TTC549 (cell line): ENCODE results near the gene FBXO31.
"Not testable (repeated sequence)": the region's sequence is repeated elsewhere in the genome, so short reads cannot be mapped to it uniquely, and the experiment has no call there.

ENCODE experiments used
- FAIRE-seq: peaks from 2 replicates; lab custom pipeline; 2012; peaks lifted over from hg19 to GRCh38; lab: Jason Lieb, UNC

The FBXO31 gene

GRCh38 chr16:87411375-87412271 lies 28.0 kb upstream of the FBXO31 start:
- no peak for FAIRE-seq

DNA sequence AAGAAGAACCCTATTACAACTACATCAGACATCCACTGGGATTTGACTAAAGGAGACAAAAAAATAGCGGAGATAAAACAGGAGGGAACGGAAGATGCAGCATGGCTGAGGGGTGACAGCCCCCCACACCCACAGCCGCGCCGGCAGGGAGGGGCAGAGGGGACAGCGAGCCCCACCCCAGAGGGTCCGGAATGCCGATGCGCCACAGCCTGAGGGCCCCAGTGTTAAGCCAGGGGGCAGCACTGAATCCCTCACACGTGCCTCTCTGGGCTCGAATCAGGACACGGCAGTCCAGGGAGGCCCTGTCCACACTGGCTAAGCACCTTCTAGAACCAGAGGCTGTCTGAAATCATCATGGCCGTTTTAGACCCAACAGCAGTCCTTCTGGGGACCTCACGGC lies 27.4 kb upstream of the FBXO31 start:
- no peak for FAIRE-seq

GRCh38 chr16:87410530-87410929 lies 27.0 kb upstream of the FBXO31 start:
- no peak for FAIRE-seq

DNA sequence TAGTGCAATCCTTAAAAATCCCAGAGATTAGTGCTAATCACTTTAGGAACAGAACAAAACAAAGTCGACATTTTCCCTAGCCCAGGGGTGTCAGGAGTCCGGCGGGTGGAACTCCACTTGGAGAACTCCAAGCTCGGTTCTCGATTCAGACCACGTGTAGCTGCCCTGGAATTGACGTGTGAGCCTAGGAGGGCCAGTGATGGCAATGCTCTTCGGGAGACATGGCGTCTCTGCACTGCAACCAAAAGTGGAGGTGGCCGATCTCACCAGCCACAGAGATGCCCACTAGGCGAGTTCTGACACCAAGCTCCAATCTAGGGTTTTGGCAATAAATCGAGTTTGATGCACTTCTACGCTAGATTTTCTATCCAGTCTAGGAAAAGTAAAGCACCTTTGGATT lies 26.2 kb upstream of the FBXO31 start:
- FAIRE-seq: no peak

DNA sequence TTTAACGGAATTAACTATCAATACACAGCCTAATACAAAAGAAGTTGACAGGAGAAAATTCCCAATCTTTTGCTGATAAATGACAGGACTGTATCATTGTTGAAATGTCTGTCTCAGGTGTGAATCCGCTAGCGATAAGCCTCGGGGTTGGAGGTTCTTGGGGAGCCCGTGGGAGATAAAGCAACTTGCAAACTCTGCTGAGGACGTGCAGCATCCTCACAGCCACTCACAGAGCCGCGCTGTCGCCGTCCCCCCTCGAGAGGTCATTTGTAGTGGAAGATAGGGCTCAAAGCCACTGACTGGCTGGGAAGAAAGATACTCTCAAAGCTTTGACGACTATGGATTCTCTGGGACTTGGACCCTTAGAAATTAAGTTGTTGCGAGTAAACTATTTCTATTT lies 25.6 kb upstream of the FBXO31 start:
- no peak for FAIRE-seq

GRCh38 chr16:87407511-87408112 lies 24.0 kb upstream of the FBXO31 start:
- FAIRE-seq: no peak

GRCh38 chr16:87406495-87407088 lies 23.0 kb upstream of the FBXO31 start:
- no peak for FAIRE-seq

- FAIRE-seq: no peak
Measured at GRCh38 chr16:87404764-87405625, 21.4 kb upstream of the FBXO31 start.

GRCh38 chr16:87395181-87395842 lies 11.7 kb upstream of the FBXO31 start:
- FAIRE-seq: no peak

DNA sequence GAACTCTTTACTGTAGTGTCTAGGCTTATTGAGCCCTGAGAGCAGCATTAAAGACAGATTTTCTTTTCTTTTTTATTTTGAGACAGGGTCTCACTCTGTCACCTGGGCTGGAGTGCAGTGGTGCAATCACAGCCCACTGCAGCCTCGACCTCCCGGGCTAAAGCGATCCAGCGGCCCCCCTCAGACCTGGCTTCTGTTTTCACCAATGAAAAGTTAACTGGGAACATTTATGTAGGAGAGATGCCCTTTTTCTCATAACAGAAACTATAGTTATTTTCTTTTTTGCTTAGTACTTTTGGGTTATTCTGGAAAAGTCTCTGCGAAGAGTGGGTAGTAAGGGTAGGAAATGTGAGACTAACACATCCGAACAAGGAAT lies 10.1 kb upstream of the FBXO31 start:
- FAIRE-seq: no peak

- no peak for FAIRE-seq
Measured at GRCh38 chr16:87392821-87393679, 9.5 kb upstream of the FBXO31 start.

DNA sequence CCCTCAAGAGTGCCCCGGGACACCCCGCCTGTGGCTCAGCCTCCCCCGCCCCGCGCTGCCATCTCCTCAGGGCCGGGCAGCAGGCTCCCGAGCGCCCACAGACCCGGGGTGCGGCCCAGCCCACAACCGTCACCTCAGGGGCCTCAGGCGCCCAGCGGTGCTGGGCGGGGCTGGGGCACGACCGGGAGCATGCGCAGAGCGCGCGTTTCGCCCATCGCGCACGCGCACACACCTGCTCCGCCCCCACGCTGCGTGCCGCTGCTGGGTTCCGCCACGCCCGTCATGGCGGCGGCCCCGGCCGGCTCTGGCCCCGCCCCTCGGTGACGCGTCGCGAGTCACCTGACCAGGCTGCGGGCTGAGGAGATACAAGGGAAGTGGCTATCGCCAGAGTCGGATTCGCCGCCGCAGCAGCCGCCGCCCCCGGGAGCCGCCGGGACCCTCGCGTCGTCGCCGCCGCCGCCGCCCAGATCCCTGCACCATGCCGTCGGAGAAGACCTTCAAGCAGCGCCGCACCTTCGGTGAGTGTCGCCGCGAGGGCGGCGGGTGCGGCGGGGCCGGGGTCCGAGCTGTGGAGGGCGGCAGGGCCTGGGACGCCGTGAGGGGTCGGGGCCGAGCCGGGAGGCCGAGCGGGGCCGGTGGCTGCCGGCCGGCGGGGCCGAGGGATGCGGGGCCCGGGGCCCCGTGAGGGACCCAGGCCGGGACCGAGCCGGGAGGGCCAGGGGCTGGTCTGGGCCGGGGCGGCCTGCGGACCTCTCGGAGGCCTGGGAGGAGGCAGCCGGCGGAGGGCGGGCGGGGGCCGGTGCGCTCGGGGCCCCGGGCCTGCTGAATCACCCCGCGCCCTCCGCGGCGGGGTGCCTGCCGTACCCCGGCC lies 8.6 kb upstream of the FBXO31 start, which contains the start of gene MAP1LC3B:
Gene MAP1LC3B, plus strand, starts transcription at position 387 of the 871 bp plus-strand sequence. Its CDS starts 92 bp downstream, at position 479.
- no peak for FAIRE-seq

DNA sequence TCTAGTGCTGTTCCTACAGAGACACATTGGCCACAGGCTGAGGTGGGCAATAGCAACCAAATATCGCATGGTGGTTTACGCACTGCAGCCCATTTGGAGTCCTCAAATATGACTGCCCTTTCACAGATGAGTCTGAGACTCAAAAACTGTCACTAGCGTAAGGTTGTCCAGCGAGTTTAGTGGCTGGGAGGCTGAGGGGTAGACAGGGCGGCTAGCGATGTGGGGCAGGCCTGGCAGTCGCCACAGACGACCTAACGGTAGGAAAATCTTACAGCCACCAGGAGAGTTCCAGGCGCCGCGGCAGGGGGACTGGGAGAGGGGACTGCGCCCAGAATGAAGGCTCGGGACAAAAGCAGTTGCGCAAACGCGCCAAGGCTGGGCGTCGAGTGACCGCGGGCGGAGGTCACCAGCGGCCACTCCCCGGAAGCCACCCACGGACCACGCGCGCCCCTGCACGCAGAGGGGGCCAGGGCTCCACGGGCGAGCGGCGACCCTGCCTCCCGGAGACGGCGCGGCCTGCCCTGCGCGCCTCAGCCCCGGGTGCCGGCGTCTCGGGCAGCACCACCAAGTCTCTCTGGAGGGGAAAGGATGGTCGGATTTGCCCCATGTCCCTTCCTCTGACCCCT lies 7.9 kb upstream of the FBXO31 start:
- FAIRE-seq: no peak

- no peak for FAIRE-seq
Measured at GRCh38 chr16:87390641-87391323, 7.2 kb upstream of the FBXO31 start.

DNA sequence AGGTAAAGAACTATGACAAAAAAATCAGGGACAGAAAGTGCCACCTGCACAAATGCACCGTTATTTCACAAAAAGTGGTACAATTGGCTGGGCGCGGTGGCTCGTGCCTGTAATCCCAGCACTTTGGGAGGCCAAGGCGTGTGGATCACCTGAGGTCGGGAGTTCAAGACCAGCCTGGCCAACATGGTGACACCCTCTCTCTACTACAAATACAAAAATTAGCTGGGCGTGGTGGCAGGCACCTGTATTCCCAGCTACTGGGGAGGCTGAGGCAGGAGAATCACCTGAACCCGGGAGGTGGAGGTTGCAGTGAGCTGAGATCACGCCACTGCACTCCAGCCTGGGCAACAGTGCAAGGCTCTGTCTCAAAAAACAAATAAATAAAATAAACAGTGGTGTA lies 6.3 kb upstream of the FBXO31 start:
- not testable (repeated sequence) for FAIRE-seq

DNA sequence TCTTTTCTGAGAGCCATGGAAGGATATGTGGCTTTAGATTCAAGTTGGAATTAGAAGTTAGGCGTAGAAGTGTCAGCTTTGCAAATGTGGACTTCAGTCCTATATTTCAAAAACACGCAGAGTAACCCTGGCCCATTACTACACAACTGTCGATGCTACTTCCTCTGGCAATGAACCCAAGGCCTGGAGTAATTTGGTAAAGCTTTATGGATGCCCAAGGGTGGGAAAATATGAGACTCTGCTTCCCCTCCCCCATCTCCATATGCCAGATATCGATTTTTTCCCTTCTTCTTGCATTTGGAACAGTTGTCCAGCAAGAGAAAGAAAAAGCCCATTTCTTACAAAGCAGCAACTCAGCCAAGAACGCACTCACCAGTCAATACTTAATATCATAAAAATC lies 5.7 kb upstream of the FBXO31 start:
- no peak for FAIRE-seq

DNA sequence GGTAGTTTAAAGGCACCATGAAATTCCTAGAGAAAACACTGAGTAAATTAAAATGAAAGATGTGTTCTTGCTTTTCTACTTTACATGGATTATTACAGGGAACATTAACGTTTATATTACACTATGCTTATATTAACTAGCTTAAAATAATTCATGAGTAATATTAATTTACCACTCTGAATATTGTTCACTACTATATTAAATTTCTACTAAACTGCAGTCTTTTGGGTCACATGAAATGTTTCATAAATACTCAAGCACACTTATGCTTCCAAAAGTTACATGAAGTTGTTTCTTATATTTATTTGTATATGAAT lies 5.2 kb upstream of the FBXO31 start:
- no peak for FAIRE-seq

DNA sequence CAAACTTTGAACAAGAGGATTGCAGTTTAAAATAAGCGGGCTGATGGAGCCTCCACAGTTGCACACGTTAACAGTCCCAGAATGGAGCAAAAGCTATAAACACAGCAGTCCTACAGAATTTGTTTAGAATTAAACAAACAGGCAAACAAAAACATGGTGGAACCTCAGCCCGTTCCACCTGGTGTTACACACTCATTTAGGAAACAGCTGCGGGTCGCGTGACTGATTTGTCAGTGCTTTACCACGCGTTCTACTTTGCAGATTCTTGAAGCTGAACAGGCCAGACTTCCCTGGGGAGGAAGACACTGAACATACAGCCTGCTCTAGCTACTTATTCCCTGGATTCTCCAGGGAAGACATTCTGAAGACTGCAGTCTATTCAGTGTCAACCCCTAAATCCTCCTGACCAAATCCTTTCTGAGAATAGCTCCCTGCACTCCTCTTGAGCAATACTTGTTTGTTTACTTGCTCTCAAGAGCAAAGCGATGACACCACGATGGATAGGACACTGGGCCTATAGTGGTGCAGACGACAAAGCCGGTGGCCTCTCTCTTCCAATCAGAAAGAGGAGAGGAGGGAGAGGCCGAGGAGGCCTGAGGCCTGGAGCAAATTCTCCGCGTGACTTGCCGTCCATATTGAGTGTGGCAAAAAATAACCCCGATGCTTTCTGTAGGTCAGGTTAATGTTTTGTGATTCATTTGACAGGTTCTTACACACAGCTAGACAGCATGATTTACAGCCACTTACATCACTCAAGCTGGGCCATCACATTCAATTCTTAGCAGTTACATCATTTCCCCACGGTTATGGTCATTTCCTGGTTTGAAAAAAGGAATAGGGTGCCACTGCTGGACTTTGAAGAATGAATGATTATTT lies 4.6 kb upstream of the FBXO31 start:
- FAIRE-seq: peak; percentile 91
